GM19238 (cell line): ENCODE measurements around the gene ADPRH.
"Not testable (repeated sequence)": the region's sequence is repeated elsewhere in the genome, so short reads cannot be mapped to it uniquely, and the experiment has no call there.

Source experiments
- DNase-seq: peaks from one replicate; pipeline ENCODE4 v3.0.0; 2011; ENCODE audit warnings: low spot score; ENCODE audit not compliant: insufficient read length

ADPRH gene

DNA sequence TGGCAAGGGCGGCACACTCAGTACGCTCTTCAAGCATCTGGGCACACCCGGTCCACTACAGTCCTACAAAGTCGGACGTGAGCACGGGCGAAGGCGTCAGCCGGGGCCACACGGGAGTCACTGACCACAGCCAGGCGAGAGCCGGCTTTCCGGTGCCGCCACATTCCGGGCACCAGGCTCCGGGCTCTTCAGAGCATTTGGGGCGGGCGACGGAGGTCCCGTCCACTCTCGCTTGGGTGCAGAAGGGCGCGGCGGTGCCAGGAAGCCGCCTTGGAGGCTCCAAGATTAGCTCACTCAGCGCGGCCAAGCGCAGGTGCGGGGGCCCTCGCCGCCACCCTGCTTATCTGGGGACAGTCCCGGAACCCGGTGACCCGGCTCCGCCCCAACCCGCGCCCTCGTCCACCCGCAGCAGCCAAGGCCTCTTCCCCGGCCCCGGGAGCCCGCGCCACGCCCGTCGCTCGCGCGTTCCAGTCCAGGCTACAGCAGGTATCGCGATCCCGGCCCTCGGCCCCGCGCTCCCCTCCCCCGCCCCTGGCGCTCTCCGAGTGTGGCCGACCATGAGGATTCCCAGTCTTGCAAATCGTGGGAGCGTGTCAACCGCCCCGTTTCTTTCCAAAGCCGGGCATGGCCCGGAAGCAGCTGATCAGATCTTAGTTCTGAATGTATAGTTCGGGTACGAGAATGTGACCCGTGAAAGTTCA is at the start of gene ADPRH:
Gene ADPRH, plus strand, starts transcription at position 127 of the 701 bp plus-strand sequence. CDS start 2,678 bp downstream, outside the sequence.
- DNase-seq: peak; percentile 70

DNA sequence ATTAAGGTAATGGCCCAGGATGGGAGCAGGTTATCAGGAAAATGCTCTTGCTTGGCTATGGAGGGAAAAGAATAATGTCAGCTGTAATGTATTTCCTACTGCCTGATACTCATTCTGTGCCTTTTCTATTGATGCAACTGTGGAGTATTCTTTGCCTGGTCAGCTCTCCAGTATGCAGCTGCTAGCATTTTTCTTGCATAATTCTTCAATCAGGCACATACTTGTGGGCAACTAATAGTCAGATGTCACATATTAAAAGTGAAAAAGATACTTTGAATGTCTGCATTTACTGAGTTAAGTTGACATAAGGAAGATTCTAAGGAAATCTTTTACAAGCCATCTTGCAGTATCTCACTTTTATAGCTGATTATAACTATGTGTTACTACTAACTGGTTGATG is 49.4 kb upstream of the ADPRH start:
- DNase-seq: no peak

DNA sequence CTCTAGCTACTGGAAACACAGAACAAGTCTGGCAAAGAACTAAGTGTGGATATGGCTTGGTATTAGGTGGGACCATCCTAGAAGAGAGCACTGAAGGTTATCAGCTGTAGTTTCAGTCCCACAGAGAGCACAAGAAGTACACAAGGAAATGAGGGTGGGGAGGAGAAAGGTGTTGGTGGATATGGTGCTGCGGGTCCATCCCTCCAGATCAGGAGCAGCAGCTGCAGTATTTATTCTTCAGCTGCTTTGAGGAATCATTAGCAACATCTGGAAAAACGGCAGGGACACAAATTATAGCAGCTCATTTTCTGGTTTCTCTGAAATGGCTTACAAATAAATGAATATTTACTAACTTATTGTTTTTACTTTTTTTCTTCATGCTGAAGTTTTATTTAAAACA is 48.8 kb upstream of the ADPRH start:
- no peak for DNase-seq

DNA sequence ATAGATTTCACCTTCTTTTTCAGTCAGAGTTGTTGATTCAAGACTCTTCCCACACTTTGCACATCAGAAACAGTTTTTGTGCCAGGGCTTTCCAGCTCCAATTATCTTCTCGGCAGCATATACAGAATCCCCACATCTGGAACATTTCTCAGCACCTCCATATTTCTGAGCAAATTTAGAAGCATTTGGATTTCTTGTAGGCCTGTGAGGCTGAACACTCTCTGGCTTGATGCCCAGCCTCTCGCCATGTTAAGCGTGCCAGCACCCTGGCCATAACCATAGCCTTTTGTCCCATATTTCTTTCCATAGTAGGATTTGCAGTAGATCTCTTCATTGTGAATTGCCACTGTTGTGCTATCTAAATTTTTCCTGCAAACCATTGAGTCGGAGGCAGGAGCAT is 48.1 kb upstream of the ADPRH start:
- DNase-seq: no peak

DNA sequence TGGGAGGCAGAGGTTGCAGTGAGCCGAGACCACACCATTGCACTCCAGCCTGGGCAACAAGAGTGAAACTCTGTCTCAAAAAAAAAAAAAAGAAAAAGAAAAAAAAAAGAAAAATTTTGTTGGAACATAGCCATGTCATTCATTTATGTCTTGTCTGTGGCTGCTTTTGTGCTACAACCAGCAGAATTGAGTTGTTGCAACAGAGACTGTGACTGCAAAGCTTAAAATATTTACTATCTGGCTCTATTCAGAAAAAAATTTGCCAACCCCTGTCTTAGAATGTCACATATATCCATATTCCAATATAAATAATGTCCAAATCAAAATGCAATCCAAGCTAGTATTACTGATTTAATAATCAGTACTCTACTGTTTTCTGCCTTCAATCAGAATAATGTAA is 45.0 kb upstream of the ADPRH start:
- no peak for DNase-seq

DNA sequence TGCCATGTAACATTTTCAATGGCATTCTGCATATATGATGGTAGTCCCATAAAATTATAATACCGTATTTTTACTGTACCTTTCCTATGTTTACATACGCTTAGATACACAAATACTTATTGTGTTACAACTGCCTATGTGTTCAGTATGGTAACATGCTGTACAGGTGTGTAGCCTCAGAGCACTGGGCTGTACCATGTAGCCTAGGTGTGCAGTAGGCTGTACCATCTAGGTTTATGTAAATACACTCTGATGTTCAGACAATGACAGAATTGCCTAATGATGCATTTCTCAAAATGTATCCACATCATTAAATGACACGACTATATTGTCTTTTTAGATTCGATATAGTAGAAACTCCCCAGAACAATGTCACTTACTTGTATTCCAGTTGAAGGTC is 42.5 kb upstream of the ADPRH start:
- DNase-seq: no peak

DNA sequence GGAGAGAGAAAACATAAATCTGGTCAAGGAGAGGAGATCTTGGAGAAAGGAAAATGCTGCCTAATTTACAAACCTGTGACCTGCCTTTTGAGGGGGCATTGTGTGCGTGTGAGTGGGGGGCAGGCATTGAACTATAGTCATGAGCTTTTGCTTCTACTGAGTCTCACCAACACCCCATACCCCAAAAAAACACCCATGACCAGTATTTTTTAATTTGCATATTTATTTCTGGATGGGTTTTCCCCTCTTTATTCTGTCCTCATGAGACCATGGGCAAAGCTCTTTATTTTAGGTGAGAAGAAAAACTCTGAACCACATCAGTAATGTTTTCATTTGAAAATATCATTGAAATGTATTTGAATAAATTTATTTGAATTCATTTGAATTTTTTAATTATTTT is 40.5 kb upstream of the ADPRH start:
- no peak for DNase-seq

DNA sequence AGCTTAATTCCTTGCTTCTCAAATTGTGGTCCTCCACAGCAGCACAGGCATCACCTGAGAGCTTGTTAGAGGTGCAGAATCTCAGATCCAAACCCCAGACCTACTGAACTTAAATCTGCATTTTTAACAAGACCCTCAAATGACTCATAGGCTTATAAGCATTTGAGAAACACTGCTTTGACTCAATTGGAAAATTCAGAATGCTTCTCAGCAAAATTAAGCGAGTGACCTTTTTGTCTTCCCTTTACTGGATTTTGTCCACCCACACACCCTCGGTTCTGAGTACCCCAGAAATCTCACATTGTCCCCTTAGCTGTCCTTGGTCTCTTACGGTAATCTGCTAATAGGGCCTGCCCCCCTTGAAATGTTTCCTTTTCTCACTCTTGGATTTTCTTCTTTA is 37.7 kb upstream of the ADPRH start:
- DNase-seq: no peak

DNA sequence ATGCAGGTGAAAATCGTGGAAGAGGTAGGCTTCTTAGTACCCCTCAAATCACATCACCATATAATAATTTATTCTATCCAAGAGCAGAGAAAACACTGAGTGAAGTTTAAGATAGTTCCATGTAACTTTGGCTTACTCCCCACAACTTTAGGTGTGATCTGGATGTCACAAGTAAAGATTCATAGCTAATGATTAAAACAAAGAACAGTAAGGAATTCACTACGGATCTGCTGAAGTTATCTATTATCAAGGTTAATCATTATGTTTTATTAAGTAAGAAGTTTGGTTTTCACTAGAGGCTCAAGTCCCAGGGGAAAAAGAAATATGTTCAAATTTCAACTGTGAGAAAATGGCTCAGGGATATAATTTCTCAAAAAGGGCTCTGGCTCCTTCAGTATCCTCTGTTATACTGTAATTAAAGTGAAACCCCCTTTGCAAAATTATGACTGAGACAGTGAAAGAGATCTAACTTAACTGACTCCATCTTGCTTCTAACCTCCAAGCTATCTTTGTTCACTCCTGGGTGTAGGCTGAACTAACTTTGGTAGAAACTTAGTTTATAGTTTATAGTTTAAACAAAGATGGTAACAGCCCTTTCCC is 37.0 kb upstream of the ADPRH start:
- DNase-seq: no peak

DNA sequence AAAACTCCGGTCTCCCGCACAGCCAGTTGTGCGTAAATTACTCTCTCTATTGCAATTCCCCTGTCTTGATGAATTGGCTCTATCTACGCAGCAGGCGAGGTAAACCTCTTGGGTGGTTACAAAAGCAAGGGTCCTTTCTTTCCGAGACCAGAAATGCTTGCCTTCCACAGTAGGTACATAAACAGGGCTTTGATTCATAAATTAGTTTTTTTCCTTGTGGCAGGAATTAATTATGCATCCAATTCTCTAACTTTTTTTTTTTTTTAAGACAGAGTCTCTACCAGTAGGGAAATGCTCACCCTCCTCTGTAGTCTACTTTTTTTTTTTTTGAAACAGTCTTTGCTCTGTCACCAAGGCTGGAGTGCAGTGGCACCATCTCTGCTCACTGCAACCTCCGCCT is 36.1 kb upstream of the ADPRH start:
- no peak for DNase-seq

DNA sequence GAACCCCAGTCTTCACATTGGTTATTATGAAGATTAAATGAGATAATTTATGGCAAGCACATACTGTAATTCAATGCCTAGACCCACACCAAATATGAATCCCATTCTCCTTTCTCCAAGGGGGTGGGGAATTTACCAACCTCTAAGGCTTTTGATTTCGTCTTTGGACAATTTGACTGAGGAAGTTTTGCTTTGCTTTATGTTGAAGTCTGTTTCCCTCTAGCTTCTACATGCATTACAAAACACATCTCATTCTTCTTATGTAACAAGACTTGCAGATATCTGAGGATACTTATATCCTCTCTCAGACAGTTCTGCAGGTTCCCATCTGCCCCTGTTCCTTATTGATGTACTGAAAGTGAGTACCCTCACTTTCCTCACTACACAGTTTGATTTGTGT is 32.1 kb upstream of the ADPRH start:
- DNase-seq: no peak

DNA sequence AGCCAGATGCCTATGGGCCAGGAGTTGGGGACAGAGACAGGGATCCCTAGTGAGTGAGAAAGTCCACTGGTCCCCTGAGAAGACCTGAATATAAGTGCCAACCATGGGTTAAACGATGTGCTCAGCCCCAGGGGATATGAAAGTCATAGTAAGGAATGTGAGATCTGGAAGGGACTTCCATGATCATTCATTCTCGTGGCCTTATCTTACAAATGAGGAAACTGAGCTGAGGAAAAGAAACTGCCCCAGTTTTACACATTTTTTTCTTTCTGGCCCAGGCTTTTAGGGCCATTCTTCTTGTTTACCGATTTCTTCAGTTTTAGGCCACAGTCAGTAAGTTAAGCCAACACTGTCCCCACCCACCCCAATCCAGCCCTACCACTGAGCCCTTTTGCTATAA is 31.0 kb upstream of the ADPRH start:
- DNase-seq: no peak

DNA sequence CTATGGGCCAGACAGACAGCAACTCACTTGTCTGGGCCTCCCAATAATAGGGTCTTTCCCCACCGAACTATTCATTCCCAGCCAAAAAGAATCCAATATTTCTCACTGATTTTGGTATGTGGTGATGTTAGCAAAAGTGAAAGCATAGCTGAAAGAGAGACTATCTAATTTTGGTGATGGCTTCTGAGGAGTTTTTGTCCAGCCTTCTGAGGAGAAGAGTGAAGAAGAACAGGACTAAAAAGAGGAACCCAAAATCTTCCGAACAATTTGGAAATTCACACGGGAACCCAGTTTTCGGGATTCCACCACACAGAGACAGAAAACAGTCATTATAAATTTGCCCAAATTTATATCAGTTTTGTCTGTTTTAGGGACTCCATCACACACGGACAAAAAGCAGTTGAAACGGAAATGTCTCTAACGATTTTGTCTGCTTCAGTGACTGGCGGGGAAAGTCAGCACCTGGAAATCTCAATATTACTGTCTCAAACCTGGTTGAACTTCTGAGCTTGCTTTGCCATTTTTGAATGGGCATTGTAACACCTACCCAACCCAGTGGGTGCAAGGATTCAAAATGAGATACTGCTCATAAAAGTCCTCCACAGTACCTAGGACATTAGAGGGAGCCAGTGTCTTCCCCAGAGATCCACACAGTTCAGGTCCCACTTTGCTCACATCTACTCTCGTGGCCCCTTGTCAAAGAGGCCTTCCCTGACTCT is 28.9 kb upstream of the ADPRH start:
- no peak for DNase-seq

DNA sequence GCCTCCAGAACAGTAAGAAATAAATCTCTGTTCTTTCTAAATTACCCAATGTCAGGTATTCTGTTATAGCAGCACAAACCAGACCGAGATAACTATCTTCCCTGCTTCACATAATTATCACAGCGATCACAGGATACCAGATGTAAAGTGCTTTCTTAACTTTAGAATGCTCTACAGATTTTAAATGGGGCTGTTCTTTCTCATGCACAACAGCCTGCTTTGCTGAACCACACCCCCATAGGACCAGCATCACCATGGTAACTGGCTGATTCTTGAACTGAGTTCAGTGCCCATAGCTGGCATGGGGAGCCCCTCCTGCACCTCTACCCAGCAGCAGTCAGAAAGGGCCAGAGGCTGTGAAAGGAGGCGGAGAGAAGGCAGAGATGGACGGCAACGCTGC is 27.7 kb upstream of the ADPRH start:
- DNase-seq: no peak

DNA sequence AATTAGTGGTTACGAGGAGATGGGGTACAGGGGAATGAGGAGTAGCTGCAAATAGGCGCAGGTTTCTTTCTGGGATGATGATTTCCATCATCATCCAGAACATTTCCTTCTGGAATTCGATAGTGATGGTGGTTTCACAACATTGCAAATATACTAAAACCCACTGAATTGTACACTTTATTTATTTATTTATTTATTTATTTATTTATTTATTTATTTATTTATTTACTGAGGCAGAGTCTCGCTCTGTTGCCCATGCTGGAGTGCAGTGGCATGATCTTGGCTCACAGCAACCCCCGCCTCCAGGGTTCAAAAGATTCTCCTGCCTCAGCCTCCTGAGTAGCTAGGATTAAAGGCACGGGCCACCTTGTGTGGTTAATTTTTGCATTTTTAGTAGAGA is 26.4 kb upstream of the ADPRH start:
- DNase-seq: not testable (repeated sequence)

DNA sequence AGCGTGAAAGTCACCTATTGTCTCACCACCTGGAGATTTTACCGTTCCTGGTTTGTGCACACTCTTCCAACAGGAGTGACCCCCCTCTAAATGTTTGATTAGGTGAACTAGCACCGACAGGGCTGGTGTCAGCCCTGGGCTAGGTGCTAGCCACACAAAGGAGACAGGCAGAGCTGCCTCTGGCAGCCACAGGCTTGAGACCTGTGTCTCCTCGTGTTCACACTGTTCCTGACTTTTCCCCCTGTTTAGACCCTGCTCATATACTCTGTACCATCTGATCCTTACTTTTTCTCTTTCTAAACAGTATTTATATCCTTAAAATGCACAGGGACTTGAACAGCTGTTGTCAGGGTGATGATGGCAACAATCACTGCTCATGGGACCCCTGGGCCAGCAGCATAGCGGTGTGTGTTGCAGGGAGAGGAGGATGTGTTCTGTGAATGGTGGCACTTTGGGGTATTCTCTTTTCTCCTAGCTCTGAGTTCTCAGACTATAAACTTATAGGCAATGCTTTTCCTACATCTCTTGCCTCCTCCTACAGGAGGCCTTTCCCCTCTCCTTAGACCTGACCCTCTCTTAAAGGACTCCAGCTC is 25.4 kb upstream of the ADPRH start:
- DNase-seq: no peak

DNA sequence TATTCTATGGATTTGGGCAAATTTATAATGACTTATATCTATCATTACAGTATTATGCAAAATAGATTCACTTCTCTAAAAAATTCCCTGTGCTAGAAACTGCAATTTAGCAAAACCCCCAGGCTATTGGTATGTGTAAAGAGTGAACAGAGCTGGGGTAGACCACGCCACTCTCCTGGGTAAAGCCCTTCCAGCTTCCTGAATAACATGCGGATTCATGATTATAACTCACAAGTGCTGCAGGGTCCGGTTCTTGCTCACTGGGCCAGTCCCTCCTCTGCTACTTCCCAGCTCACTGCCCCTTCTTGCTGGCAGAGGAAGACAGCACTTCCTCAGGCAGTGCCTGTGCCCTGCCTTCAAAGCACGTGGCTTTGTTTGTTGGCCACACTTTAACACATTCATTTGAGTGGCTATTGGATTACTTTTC is 24.0 kb upstream of the ADPRH start:
- no peak for DNase-seq

DNA sequence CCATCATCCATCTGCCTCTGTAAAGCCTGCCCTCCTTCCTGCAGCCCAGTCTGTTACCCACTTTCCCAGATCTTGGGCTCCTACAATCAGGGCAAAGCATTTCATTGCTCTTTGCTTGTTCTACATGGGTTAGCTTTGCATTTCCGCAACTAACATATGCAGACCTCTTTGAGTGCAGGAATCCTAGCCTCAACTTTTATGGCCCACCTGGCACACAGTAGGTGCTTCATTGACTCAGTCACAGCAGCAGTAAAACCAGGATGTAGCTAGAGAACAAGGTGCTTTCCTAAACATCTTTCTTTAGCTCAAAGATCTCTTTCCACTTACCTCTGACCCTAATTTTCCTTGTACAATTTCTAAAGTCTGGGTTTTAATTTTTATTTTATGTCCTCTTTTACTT is 23.4 kb upstream of the ADPRH start:
- DNase-seq: no peak

DNA sequence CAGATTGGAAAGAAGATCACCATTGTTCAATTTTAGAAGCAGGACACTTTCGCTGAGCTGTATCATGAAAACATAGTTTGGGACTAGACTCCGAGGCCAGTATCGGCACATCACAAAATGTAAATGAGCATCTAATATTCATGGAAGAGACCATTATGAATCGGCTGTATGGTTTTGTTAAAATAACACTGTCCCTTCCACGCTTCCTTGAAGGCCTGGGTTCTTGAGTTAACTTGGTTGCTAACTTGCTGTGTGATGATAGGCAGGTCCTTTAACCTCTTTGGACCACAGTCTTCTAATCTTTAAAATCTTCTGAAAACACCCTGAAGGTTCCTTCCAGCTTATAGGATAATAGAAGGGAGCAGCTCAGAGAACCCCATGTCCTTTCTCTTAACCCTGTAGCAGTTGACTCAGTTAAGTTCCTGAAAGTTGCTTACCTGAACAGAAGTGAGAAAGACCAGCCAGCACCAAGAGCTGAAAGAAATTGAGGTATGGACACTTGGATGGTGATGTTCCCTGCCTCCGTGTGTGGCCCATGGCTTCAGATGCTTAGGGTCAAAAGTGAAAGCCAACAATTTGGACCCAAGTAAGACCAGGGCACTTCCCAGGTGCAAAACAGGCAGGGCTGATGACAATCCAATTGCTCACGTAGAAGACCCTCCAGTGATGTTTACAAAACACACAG is 22.0 kb upstream of the ADPRH start:
- no peak for DNase-seq

DNA sequence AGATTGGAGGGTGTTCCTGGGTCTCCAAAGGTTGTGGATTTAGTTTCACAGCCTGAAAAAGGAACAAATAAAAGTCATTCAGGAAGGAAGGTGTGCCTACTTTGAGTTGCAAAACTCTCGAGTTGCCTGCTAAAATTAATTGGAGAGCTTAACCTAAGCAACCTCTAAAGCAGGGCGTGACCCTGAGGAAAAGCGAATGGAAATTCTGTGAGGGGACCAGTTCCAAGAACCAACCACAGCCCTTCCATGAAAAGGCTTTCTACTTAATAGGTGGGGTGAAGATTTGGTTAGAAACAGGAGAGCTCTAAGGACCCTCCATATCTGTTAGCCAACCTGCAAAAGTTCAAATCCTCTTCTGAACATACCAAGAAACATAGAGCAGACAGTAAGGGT is 21.4 kb upstream of the ADPRH start:
- DNase-seq: no peak

DNA sequence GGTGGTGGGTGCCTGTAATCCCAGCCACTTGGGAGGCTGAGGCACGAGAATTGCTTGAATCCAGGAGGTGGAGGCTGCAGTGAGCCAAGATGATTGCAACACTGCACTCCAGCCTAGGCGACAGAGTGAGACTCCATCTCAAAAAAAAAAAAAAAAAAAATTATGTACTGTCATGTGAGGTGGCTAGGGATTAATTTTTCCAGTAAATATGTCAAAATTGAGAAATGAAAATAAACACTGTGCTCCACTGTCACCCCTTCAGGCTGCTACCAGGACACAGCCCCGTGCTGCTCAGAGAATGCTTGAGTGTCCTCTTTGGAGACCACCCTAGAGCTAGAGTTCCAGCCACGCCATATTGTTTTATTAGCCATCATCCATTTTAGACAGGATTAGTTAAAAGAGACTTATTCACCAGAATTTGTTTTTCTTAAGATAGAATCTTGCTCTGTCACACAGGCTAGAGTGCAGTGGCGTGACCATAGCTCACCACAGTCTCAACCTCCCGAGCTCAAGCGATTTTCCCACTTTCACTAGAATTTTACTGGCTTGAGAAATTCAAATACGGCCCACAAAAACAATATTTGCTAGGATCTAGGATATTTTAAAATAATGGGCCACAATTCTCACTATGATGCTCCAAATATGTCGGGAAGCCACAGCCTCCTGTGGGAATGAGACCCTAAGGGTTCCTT is 20.5 kb upstream of the ADPRH start:
- no peak for DNase-seq
